ENCODE measurements around the gene EBF3. TPM values are rescaled to one million over a fixed set of nuclear protein-coding genes. Genes with fewer than 3 reads are reported as not detected.
A peak's percentile ranks its signal among the peaks of the same experiment; 100 is the strongest.

Gene EBF3
- total RNA-seq (0.40 and 0.77 TPM in 2 replicates), polyA plus RNA-seq (0.15 and 0.22 TPM in 2 replicates)

GRCh38 chr10:129963641-129964501 is at the start of gene EBF3:
Gene EBF3, minus strand, starts transcription at chr10:129964274. Its CDS starts 506 bp downstream, at chr10:129963768.
- Histone ChIP-seq H3K27me3 (peaks cover 90% of the 10 kb centered on the region), H3K4me2 (peak within 1 kb of the TSS; percentile 100), H3K4me3 (peak within 1 kb of the TSS; percentile 67), H3K9me3 (ENCODE audit: low read depth) (no peaks in the 10 kb centered on the region), H3K27ac (no peak within 1 kb of the TSS), H4K20me1 (ENCODE audit: insufficient read depth, poor library complexity, severe bottlenecking) (no peaks in the 10 kb centered on the region), H2AFZ (peak within 1 kb of the TSS; percentile 76), H3K36me3 (replicated peaks; ENCODE audit: insufficient read depth, low read depth) (no peaks in the 10 kb centered on the region), H3K9me2 (replicated peaks; ENCODE audit: insufficient read depth) (no peaks in the 10 kb centered on the region), H3K4me1 (ENCODE audit: insufficient read depth) (peaks cover 31% of the 10 kb centered on the region), H3K79me2 (no peaks in the 10 kb centered on the region)
- TF ChIP-seq EZH2 (IDR thresholded peaks at IDR 0.05; ENCODE audit: borderline replicate concordance) (no peak), EZH2phosphoT487 (IDR thresholded peaks at IDR 0.05; ENCODE audit: low read depth, severe bottlenecking, unreplicated experiment) (peak; percentile 84)
- WGBS (ENCODE audit: low lambda C conversion rate, missing lambda C conversion rate), result 0% methylated on average over 67 of the region's 131 CpGs
- peak; percentile 82 for DNase-seq (ENCODE audit: low spot score)

GRCh38 chr10:130013335-130014262 is 49.5 kb upstream of the EBF3 start:
- no peaks in the 10 kb centered on the region for H3K9me3 ChIP-seq (ENCODE audit: low read depth)
- no peak overlapping the region for H3K27ac ChIP-seq
- H3K4me1 ChIP-seq (ENCODE audit: insufficient read depth), result no peaks in the 10 kb centered on the region
- WGBS (ENCODE audit: low lambda C conversion rate, missing lambda C conversion rate), result 92% methylated on average over 33 of the region's 33 CpGs
- no peaks in the 10 kb centered on the region for H3K36me3 ChIP-seq (replicated peaks; ENCODE audit: insufficient read depth, low read depth)
- peak; percentile 3 for DNase-seq (ENCODE audit: low spot score)
- H3K4me2 ChIP-seq, result no peak overlapping the region
- H3K4me3 ChIP-seq, result no peak overlapping the region
- no peaks in the 10 kb centered on the region for H3K9me2 ChIP-seq (replicated peaks; ENCODE audit: insufficient read depth)
- H4K20me1 ChIP-seq (ENCODE audit: insufficient read depth, poor library complexity, severe bottlenecking), result no peaks in the 10 kb centered on the region
- no peak for TF ChIP-seq EZH2 (IDR thresholded peaks at IDR 0.05; ENCODE audit: borderline replicate concordance)
- TF ChIP-seq CTCF (IDR thresholded peaks at IDR 0.05; ENCODE audit: poor library complexity), result no peak
- TF ChIP-seq EZH2phosphoT487 (IDR thresholded peaks at IDR 0.05; ENCODE audit: low read depth, severe bottlenecking, unreplicated experiment), result no peak
- no peaks in the 10 kb centered on the region for H3K79me2 ChIP-seq
- no peak overlapping the region for H2AFZ ChIP-seq
- H3K27me3 ChIP-seq, result no peaks in the 10 kb centered on the region

GRCh38 chr10:130012129-130012528 is 48.1 kb upstream of the EBF3 start:
- Histone ChIP-seq H3K9me3 (ENCODE audit: low read depth) (no peaks in the 10 kb centered on the region), H3K4me2 (no peak overlapping the region), H3K4me3 (no peak overlapping the region), H3K4me1 (ENCODE audit: insufficient read depth) (no peaks in the 10 kb centered on the region), H3K36me3 (replicated peaks; ENCODE audit: insufficient read depth, low read depth) (no peaks in the 10 kb centered on the region), H2AFZ (no peak overlapping the region), H3K79me2 (no peaks in the 10 kb centered on the region), H3K9me2 (replicated peaks; ENCODE audit: insufficient read depth) (no peaks in the 10 kb centered on the region), H3K27ac (no peak overlapping the region), H4K20me1 (ENCODE audit: insufficient read depth, poor library complexity, severe bottlenecking) (no peaks in the 10 kb centered on the region), H3K27me3 (no peaks in the 10 kb centered on the region)
- no peak for DNase-seq (ENCODE audit: low spot score)
- TF ChIP-seq CTCF (IDR thresholded peaks at IDR 0.05; ENCODE audit: poor library complexity) (no peak), EZH2phosphoT487 (IDR thresholded peaks at IDR 0.05; ENCODE audit: low read depth, severe bottlenecking, unreplicated experiment) (no peak), EZH2 (IDR thresholded peaks at IDR 0.05; ENCODE audit: borderline replicate concordance) (no peak)
- WGBS (ENCODE audit: low lambda C conversion rate, missing lambda C conversion rate), result 79% methylated on average over 12 of the region's 12 CpGs
